ENCODE measurements around the gene PSORS1C2. TPM values are rescaled to one million over a fixed set of nuclear protein-coding genes. Genes with fewer than 3 reads are reported as not detected.
"Not testable (repeated sequence)": the region's sequence is repeated elsewhere in the genome, so short reads cannot be mapped to it uniquely, and the experiment has no call there.

The PSORS1C2 gene
- total RNA-seq, 1 donor from 2014 or later, result not detected

DNA sequence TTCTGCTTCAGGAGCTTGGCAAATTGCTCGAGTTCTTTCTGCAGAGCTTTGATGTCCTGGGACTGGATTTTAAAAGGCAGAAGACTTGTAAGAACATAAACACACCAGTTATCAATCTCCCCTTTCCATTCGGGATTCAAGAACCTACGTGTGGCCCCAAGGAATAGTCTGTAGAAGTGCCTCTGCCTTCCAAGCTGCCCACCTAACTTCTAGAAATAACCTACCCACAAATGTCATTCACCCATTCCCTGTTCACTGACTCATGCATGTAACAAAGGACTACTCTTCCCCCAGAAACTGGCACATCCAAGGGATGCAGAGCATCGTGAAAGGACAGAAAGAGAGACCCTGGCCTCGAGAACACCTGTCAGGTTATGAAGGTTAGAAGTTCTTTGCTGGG is 27.1 kb upstream of the PSORS1C2 start:
- DNase-seq (ENCODE audit: low read depth in 2 of 2), result no peak

DNA sequence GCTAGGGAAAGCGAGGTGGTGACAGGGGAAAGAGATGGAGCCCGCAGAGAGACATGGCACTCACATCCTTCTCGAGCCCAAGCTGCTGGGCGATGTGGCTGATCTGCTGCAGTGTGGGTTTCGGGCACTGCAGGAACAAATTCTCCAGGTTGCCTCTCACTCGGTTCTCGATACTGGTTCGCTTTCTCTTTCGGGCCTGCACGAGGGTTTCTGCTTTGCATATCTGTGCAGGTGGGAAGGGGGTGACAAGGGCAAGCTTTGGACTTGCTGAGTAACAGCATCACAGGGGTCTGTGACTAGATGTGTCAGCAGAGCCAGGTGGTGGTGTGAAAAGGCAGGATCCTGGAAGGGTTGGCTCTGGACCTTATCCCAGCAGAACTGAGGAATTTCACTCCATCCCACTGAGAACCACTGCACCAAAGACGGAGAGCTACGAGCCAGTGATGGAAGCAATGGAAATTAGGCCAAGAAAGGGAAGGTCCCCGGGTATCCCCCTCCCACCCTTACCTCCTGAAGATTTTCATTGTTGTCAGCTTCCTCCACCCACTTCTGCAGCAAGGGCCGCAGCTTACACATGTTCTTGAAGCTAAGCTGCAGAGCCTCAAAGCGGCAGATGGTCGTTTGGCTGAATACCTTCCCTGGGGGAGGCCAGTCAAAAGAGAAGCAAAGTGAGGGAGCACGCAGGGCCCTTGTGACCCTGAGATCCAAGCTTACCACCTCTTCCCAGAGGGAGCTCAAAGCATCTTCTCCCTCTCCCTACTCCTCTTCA is 26.4 kb upstream of the PSORS1C2 start:
- not testable (repeated sequence) for DNase-seq (ENCODE audit: low read depth in 2 of 2)

- DNase-seq (ENCODE audit: low read depth in 2 of 2), result not testable (repeated sequence)
Observed at GRCh38 chr6:31164475-31165063, 25.7 kb upstream of the PSORS1C2 start.

- DNase-seq (ENCODE audit: low read depth in 2 of 2), result no peak
Observed at GRCh38 chr6:31163922-31164321, 25.1 kb upstream of the PSORS1C2 start.

GRCh38 chr6:31162463-31163165 is 23.7 kb upstream of the PSORS1C2 start:
- no peak for DNase-seq (ENCODE audit: low read depth in 2 of 2)

DNA sequence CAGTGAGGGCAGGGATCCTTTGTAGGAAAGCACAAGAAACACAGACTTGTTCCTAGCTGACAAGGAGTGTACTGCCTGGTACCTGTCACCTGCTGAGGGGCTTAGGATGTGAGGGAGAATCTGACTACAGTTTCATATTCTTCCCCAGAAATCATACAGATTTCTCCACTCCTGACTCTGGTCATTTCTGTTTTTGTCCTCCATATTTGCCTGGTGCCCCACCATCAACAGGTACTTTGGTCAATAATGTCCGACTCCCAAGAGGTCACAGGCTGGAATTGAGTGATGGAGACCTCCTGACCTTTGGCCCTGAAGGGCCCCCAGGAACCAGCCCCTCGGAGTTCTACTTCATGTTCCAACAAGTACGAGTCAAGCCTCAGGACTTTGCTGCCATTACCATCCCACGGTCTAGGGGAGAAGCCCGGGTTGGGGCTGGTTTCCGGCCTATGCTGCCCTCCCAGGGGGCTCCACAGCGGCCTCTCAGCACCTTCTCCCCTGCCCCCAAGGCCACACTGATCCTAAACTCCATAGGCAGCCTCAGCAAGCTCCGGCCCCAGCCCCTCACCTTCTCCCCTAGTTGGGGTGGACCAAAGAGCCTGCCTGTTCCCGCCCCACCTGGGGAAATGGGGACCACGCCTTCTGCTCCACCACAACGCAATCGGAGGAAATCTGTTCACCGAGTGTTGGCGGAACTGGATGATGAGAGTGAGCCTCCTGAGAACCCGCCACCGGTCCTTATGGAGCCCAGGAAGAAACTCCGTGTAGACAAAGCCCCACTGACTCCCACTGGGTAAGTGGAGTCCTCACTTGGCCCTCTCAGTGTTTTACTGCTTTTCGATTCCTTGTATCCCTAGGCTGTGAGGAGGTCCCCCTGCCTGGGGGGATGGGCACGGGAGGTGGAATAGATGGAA is 22.6 kb upstream of the PSORS1C2 start:
- DNase-seq (ENCODE audit: low read depth in 2 of 2), result no peak

DNA sequence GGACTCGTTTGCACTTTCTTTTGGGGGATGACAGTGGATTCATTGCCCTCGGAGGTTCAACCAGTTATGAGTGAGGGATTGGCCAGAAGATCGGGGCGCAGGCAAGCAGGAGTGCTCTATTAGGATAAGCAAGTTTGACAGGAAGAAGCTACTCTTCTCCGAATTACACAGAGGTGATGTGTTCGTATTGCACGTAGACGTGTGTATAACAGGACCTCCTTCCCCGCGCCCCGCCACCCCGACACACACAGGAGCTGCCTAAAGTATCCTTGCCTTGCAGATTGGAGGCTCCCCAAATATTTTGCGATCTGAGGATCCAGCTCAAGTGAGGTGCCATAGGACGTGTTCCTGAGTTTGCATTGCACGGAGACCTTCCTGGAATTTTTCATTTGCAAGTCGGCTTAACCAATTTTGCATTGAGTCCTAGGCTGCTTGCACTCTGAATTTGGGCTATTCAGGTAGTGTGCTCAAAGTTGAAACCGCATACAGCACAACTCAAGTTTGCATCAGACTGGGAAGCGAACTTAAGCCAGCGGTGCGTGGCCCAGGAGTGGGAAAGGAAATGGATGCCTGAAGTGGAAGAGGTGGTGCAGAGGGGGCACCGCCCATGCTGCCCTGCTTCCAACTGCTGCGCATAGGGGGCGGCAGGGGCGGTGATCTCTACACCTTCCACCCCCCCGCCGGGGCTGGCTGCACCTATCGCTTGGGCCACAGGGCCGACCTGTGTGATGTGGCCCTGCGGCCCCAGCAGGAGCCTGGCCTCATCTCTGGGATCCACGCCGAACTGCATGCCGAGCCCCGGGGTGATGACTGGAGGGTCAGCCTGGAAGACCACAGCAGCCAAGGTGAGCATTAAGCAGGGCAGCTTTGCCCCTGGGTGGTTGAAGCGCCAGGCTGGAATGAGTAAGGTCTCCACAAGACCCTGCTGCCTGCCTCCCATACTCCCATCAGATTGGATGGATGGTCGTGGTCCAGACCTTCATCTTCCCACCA is 20.3 kb upstream of the PSORS1C2 start:
- DNase-seq (ENCODE audit: low read depth in 2 of 2), result peak in 1 of 2 donors; percentile 17

- peak; percentile 98 to 99 for DNase-seq (ENCODE audit: low read depth in 2 of 2)
Observed at GRCh38 chr6:31158140-31158862, 19.4 kb upstream of the PSORS1C2 start, which contains the start of gene TCF19. TCF19 (plus strand) TSS chr6:31158589; CDS start chr6:31159470, 881 bp downstream.

- no peak for DNase-seq (ENCODE audit: low read depth in 2 of 2)
Observed at GRCh38 chr6:31157513-31158139, 18.8 kb upstream of the PSORS1C2 start, which contains the start of gene CCHCR1. CCHCR1 (minus strand) TSS chr6:31157802; CDS start chr6:31157600, 202 bp downstream.

GRCh38 chr6:31156641-31157040 is 17.8 kb upstream of the PSORS1C2 start:
- DNase-seq (ENCODE audit: low read depth in 2 of 2), result no peak

- DNase-seq (ENCODE audit: low read depth in 2 of 2), result no peak
Observed at GRCh38 chr6:31154436-31154835, 15.6 kb upstream of the PSORS1C2 start.

DNA sequence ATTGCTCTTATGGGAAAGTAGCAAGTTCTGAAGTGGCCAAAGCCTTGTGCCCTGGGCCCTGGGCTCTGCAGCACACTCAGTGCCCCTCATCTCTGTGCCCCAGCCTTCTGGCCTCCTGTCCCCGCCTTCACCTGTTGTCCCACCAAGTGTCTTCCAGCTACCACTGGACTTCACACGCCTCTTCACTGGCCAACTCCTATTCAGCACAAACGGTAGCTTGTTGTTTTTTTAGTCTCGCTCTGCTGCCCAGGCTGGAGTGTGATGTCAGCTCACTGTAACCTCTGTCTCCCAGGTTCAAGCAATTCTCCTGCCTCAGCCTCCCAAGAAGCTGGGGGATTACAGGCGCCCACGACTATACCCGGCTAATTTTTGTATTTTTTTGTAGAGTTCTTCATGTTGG is 13.9 kb upstream of the PSORS1C2 start:
- no peak for DNase-seq (ENCODE audit: low read depth in 2 of 2)

- DNase-seq (ENCODE audit: low read depth in 2 of 2), result no peak
Observed at GRCh38 chr6:31149827-31150447, 11.1 kb upstream of the PSORS1C2 start.

DNA sequence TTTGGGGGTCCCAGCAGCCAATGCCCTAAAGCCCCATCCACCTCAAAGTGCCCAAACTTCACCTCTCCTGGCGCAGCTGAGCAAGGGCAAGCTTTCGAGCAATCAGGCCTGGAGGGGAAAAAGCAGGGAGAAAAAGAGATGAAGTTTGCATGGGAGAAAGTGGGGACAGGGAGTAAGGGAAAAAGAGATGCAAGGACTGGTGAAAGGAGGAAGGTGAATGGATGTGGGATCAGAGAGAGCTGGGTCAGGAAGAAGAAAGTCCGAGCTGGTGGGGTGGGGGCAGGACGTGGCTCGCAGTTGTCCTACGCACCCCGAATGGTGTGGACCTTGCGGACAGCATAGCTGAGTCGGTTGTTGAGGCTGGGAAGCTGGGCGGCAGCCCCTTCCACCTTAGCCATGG is 6.5 kb upstream of the PSORS1C2 start:
- no peak for DNase-seq (ENCODE audit: low read depth in 2 of 2)

- no peak for DNase-seq (ENCODE audit: low read depth in 2 of 2)
Observed at GRCh38 chr6:31144970-31145340, 6.1 kb upstream of the PSORS1C2 start.

DNA sequence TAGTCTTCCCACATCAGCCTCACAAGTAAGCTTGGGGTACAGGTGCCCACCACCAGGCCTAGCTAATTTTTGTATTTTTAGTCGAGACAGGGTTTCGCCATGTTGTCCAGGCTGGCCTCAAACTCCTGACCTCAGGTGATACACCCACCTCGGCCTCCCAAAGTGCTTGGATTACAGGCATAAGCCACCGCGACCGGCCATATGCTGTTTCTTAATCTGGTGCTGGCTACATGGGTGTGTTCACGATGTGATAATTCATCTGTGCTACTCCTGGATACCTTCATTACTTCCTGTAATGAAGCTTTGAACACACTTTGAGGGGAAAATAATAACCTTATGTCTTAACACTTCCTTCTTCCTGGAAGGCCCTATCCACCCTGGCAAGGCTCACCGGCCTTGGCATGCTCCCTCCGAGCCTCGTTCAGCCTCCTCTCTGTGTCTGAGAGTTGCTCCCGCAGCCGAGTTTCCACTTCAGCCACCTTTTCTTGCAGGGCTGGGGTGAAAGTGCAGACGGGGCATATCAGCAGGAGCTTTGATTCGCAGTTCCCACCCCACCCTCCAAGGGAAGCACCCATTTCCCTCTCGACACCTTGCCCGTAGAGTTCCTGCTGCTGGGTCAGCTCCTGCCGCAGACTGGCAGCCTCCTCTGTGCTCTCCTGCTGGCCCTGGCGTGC is 5.6 kb upstream of the PSORS1C2 start:
- no peak for DNase-seq (ENCODE audit: low read depth in 2 of 2)

DNA sequence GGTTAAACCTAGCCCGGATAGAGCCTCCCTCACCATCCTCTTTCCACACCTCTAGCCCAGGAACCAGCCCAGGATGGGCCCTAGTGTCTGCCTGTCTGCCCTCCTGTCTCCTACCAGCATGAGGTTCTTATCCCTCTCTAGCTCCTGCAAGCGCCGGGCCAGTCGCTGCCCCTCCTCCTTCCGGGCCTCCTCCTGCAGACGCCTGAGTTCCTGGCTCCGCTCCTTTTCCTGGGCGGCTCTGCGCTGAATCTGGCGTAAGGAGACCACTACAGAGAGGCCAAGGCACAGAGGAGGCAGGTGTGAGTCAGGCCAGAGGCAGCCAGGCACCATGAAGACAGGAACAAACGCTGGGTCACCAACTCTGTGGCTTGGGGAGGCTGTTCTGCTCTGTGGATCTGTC is 4.3 kb upstream of the PSORS1C2 start:
- peak in 1 of 2 donors; percentile 19 for DNase-seq (ENCODE audit: low read depth in 2 of 2)

- DNase-seq (ENCODE audit: low read depth in 2 of 2), result no peak
Observed at GRCh38 chr6:31142361-31142761, 3.5 kb upstream of the PSORS1C2 start.
